GM19455 (cell line): ENCODE measurements around the gene MGA.
A peak's percentile ranks its signal among the peaks of the same experiment; 100 is the strongest.

Experiments
- ATAC-seq: cut with Tn5 transposase; IDR thresholded peaks from one replicate; pipeline ENCODE4 v1.9.1; 2021; ENCODE audit not compliant: unreplicated experiment

Gene MGA

DNA sequence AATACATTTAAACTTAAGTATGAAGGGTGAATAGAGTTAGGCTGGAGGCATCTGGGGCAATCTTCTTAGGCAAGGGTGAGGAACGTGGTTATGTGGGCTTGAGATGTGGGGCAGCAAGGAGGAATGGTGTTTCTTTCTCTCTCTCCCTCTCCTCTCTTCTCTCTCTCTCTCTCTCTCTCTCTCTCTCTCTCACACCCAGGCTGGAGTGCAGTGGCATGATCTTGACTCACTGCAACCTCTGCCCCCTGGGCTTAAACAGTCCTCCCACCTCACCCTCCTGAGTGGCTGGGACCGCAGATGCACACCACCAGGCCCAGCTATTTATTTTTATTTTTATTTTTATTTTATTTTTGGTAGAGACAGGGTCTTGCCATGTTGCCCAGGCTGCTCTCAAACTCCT is 4.0 kb upstream of the MGA start:
- no peak for ATAC-seq

DNA sequence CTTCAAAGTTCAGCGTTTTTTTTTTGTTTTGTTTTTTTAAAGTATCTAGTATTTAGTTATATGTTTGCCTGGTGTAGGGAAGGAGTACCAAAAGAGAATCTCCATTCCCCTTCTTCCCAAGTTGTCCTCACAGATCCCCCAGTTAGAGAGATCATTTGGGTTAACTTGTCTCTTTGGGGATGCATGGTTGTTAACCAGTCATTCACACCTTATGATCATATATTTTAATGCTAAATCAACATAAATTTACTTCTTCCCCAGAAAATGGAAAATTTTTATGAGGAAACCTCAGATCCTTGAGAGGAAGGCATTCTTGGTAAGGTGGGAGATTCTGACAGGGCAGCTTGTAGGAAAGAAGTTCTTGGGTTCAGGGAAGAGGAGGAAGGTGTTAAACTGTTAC is 1.5 kb upstream of the MGA start:
- ATAC-seq = no peak

DNA sequence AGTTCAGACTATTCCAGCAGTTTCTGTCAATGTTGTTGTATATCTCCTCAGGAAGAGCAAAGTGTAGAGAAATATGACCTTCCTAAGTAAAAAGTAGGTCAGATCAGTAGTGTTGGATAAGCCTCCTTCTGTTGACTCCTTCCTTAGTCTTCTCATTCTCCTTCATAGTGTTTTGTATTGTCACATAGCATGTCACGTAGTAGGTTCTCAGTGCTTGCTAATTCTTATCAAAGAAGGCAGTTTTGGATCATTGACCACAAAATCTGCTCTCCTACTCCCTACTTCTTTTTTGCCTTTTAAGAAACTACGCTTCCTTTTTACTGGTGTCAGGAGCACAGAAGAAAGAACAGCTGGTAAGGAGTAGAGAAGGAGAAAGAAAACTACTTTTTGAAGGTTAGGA is 1.0 kb upstream of the MGA start:
- no peak for ATAC-seq

DNA sequence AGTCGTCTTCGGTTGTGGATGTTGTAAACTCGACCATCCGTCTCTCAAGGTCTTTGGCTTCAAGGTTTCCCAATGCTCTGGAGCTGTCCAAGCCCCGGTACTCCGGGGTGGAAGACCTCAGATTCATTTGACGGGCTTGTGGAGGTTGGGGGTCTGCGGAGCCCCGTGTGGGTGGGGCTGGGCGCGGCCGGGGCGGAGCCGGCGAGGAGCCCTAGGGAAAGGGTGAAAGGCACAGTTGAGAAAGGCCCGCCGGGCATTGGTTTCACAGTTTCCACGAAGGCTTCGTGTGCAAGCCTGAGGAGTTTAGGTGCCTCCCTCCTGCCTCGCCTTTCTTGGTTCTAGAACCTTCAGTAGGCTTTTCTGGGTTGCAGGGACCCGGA is 360 bp upstream of the MGA start:
- no peak for ATAC-seq

DNA sequence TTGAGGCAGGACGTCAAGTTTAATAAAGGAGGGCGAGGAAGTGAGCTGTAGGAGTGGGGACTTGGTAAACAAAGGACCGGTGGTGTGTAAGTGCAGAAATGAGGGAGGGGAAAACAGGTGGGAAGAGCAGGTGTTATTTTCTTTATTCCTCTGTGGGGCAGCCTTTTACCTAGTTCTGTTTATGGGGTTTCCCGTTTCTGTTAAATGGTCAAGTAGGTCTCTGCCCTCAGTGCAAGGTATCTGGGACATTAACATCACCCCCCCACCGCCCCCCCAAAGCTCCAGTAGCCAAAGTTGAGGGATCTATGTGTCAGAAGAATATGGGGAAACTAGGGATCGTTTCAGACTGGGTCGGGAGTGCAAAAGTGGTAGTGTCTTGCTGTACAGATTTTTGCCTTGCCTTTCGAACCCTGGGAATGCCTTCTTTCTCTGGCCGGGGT is 893 bp downstream of the MGA start:
- ATAC-seq = no peak

DNA sequence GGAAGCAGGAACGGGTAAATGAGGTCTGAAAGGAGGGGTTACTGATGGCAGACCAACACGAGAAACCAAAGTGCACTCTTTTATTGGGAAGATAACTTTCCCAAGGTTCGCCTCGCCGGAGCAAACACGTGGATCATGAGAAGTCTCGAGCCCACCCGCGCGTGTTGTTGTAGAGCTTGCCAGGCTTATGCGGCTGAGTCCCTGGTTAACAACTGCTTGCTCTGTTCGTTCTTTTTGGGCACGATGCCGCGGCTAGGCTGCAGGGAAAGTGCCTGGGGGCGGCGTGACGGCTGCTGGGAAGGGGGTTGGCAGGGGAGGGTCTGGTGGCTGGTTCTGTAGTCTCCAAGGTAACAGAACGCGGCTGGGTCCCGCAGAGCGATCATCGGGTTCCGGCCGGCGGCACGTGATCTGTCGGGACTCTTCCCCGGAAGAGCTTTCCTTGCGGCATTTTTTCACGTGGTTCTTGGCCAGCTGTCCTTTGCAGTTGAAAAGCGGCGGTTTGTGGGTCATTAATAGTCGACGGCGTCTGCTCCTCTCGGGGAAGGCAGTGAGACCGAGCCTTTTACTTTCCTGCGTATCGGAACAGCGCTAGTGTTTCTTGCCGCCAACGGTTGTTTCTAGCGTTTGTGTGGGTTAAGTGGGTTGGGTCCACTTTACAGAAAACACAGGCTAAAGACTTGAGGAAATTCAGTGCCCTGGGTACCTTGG is 1.5 kb downstream of the MGA start:
- no peak for ATAC-seq

DNA sequence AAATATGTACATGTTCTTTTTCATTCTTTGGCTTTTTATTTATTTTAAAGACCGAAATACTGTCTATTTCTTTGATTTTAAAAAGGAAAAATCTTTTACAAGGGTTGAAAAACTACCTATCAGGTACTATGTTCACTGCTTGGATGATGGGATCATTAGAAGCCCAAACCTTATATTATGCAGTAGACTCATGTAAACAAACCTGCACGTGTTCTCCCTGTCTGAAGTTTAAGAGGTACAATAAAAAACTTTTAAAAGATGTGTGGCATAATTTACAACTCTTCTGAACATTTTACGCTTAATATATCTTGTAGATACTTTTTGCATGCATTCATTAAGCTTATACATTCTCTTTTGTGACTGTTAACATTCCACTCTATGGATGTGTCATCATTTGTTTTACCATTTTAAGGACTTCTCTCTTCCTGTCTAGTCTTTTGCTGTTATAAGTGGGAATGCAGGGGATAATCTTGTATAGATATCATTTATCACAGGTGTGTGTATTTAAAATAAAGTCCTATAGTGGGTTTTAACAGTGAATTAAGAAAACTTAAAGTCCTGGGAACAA is 6.2 kb downstream of the MGA start:
- no peak for ATAC-seq

DNA sequence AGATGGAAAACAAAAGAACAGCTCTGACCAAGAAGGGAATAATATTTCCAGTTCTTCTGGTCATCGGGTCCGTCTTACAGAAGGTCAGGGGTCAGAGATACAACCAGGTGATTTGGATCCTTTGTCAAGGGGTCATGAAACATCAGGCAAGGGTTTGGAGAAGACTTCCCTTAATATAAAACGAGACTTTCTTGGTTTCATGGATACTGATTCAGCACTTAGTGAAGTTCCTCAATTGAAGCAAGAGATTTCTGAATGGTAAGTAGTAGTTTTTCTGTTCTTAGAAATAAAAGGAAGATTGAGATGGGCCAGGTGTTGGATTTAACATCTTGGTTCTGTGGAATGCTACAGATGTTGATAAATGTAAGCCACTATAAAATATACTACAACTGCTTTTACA is 9.5 kb downstream of the MGA start:
- ATAC-seq = no peak

DNA sequence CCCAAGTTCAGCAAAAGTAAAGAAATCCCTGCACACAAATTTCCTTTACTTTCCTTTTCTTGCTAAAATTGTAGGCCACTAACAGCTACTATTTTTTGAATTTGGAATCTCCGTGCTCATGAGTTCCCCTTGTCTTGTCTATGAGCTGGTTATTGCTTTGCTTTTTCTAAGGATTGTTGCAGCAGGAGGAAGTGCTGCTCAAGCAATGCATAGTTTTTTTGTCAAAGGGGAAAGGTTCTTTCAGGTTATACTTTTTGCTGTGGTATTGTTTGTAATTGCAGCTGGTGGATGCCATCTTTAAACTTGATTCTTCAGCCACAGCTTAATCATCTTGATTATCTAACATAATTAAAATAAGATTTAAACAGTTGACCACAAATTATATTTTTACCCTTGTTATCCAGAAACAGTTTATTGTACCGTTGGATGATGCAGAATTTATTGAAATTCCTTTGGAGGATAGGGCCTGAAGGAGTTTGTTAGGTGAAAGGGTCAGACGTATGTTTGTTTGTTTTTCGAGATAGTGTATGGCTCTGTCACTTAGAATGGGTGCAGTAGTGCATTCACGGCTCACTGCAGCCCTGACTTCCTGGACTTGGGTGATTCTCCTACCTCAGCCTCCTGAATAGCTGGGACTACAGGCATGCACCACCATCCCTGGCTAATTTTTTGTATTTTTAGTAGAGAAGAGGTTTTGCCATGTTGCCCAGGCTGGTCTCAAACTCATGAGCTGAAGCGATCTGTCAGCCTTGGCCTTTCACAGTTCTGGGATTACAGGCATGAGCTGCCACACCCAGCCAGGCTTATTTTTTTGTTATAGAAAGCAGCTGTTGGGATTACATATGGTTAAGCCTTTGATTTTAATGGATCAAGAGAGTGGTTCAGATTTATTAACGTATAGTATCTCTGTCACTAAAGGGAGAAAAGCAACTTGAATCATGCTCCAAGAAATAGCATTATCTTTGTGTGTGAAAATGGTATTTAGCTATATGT is 11.7 kb downstream of the MGA start:
- no peak for ATAC-seq

DNA sequence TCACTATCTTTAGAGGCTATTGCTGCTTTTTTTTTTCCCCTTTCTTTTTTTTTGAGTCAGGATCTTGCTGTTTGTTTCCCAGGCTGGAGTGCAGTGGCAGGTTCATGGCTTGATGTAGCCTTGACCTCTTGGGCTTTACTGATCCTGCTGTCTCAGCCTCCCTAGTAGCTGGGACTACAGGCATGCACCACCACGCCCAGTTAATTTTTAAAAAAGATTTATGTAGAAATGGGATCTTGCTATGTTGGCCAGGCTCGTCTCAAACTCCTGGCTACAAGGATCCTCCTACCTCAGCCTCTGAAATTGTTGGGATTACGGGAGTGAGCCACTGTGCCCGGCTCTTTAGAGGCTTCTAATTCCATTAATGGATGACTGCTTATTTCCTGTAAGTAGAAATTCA is 15.1 kb downstream of the MGA start:
- ATAC-seq = no peak

DNA sequence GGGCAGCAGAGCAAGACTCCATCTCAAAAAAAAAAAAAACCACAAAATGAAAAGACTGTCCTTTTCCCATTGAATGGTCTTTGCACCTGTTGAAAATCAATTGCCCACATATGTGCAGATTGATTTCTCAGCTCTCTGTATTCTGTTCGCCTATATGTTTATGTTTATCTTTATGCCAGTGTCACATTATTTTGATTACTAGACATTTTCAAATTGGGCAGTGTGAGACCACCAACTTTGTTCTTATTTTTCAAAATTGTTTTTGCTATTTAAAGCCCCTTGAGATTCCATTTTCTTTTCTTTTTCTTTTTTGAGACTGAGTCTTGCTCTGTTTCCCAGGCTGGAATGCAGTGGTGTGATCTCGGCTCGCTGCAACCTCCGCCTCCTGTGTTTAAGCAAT is 18.5 kb downstream of the MGA start:
- no peak for ATAC-seq

DNA sequence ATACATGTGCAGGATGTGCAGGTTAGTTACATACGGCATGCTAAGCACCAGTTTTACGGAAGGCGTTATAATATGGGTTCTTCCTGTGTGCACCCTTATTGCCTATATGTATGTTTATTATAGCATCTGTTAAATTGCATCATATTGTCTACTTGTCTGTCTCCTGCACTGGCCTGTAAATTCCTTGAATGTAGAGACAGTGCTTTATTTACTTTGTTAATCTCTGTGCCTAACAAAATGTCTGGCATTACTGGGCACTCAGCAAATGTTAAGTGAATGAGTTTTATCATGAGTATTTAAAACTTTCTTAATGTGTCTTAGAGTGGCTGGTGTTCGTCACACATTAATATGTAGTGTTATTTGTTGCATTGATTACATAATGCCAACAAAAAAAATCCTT is 23.8 kb downstream of the MGA start:
- no peak for ATAC-seq

DNA sequence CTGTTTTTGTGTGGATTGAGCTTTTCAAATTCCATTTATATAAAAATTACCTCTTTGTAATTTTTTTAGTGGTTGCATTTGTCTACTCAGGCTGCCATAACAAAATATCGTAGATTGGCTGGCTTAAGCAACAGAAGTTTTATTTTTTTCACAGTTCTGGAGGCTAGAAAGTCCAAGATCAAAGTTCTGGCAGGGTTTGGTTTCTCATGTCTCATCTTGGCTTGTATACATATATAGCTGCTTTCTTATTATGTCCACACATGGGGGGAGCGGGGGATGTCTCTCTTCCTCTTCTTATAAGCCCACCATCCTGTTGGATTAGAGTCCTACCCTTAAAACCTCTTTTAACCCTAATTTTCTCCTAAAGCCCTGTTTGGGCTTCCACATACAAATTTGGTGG is 28.5 kb downstream of the MGA start:
- no peak for ATAC-seq

DNA sequence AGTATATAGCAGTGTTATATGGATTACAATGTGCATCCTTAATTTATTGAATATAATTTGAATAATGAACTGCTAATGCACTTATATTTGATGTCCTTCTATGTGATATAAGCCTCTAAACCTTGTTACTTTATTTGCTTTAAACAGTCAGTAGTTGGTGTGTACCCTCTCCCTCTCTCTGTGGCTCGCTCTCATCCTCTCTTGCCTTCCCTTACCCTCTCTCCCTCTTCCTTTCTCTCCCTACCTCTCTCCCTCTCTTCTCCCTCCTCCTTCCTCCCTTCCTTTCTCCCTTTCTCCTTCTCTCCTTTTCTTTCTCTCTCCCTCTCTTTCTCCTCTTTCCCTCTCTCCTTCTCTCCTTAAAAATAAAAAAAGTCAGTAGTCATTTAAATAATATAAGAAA is 28.9 kb downstream of the MGA start:
- no peak for ATAC-seq

DNA sequence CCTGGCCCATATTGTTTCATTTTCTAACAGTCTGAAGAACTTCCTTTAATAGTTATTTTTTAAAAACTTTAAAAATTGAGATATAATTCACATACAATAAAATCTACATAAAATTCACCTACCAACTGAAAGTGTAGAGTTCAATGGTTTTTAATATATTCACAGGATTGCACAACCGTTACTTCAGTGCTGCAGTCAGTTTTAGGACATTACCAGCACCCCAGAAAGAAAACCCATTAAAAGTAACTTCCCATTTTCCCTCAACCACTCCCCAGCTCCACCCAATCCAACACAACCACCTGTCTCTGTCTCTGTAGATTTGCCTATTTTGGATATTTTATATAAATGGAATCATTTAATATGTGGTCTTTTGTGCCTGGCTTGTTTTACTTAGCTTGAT is 29.6 kb downstream of the MGA start:
- no peak for ATAC-seq

DNA sequence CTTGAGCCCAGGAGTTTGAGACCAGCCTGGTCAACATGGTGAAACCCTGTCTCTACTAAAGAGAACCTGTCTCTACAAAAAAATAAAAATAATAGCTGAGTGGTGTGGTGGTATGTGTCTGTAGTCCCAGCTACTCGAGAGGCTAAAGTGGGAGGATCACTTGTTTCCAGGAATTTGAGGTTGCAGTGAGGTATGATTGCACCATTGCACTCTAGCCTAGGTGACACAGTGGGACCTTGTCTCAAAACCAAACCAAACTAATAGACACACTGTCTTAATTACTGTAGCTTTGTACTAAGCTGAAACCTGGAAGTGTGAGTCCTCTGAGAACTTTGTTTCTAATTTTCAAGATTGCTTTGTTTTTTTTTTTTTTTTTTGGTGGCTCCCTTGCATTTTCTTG is 30.4 kb downstream of the MGA start:
- no peak for ATAC-seq

DNA sequence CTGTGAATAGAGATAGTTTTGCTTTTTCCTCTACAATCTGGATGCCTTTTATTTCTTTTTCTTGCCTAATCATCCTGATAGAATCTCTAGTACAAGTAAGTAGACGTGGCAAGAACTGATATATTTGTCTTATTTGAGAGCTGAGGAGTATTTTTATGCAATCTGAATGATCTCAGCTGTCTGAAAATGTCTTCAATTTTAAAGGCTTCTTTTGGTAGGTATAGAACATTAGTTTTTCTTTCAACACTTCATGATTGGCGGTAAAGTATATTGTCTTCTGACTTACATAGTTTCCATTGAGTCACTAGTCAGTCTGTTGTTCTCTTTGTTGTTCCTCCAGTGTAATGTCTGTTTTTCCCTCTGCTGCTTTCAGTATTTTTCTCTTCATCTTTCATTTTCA is 31.3 kb downstream of the MGA start:
- ATAC-seq = no peak

DNA sequence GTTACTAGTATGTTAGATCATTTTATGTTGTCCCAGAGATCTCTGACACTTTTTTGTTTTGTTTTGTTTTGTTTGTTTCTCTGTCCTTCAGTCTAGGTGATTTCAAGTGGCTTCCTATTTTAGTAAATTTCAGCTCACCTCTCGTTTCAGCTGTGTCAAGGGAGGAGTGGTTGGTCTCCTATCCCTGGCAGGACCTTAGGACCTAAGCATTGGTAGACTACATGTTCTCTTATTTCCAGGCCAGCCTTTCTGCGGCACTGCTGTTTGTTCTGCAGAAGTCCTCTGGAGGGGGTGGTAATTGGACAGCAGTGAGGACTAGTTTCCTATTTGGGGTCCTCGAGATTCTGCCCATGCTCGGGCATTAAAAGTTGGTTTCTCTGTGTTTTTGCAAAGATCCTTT is 31.8 kb downstream of the MGA start:
- no peak for ATAC-seq

DNA sequence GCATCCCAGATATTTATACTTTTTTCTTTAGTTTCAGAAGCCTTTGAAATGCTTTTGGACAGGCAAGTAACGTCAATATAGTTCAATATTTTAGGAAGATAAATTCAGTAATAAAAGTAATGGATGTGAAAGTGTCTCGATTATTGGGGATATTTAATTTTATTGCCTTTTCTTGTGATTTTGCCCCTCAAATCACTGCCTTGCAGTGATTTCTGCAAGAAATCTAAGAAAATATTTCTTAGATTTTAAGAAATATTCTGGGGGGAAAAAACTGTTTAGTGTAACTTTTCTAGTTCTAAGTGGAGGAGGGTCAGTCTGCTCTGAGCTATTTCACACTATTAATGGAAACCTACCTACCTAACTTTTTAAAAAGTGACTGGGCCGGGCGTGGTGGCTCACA is 33.6 kb downstream of the MGA start:
- ATAC-seq = no peak

DNA sequence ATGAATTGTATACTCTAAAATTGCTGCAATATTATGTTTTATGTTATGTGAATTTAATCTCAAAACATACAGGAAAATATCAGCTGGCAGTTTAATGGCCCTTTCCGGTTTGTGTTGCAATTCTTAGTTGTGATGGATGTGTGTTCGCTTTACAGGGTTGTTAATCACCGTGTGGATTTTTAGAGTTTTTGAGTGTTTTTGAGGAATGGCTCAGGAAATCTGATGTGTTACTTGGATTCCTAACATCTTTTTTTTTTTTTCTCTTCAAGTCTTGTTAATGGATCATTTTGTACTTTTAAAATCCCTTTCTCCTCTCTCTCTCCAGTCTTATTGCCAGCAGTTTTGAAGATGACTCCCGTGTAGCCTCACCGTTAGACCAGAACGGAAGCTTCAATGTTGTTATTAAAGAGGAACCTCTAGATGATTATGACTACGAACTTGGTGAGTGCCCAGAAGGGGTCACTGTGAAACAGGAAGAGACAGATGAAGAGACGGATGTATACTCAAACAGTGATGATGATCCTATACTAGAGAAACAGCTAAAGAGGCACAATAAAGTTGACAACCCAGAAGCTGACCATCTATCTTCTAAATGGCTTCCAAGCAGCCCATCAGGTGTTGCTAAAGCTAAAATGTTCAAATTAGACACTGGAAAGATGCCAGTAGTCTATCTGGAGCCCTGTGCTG is 35.7 kb downstream of the MGA start:
- ATAC-seq = peak; percentile 81

DNA sequence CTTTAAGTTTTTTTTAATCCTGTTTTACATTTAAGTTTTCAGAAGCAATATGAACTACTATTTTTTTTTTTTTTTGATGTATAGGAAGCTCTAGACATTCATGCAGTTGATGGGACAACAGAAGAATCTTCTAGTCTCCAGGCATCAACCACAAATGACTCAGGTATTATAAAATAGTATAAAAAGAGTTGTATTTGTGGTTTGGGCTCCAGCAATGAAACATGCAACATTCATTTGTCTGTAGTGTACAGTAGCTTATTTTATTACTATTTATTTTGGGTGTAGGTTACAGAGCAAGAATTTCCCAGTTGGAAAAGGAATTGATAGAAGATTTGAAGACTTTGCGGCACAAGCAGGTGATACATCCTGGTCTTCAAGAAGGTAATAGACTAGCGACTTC is 38.6 kb downstream of the MGA start:
- no peak for ATAC-seq

DNA sequence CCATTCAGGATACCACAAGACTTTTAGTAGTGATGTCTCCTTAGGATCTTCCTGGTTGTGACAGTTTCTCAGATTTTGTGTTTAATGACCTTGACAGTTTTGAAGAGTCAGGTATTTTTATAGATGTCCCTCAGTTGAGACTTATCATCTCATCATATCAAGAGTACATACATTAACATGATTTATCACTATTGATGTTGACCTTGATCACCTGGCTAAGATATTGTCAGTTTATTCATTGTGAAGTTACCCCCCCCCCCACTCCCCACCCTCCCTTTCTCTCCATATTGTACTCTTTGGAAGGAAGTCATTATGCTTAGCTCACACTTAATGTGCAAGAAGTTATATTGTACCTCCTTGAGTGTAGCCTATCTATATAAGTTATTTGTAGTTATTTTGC is 42.9 kb downstream of the MGA start:
- ATAC-seq = no peak
